ENCODE measurements around the gene DPP6. TPM values are rescaled to one million over a fixed set of nuclear protein-coding genes. Genes with fewer than 3 reads are reported as not detected.

The DPP6 gene
- total RNA-seq, 1 experiment from 2014 or later = not detected

GRCh38 chr7:154581251-154581890, 529.2 kb downstream of the DPP6 start:
- Mint-ChIP-seq H3K36me3 (ENCODE audit: insufficient read depth, unreplicated experiment) (no peaks in the 10 kb centered on the region), H3K4me1 (ENCODE audit: low read depth, unreplicated experiment) (no peaks in the 10 kb centered on the region), H3K27me3 (ENCODE audit: insufficient read depth, unreplicated experiment) (peaks cover 29% of the 10 kb centered on the region), H3K4me3 (ENCODE audit: unreplicated experiment) (no peak overlapping the region), H3K27ac (ENCODE audit: unreplicated experiment) (no peak overlapping the region), H3K9me3 (ENCODE audit: unreplicated experiment) (peaks cover 8% of the 10 kb centered on the region)
- Histone ChIP-seq H3K9me3 (no peaks in the 10 kb centered on the region), H3K27me3 (replicated peaks; ENCODE audit: control insufficient read depth, insufficient read depth, low read length) (no peaks in the 10 kb centered on the region), H3K4me3 (ENCODE audit: low read depth, low read length) (no peak overlapping the region), H3K36me3 (ENCODE audit: control insufficient read depth, insufficient read depth, low read length) (no peaks in the 10 kb centered on the region), H3K4me1 (no peaks in the 10 kb centered on the region)
- DNase-seq = no peak
- CTCF ChIA-PET = no interaction called here
- POLR2A ChIA-PET = no interaction called here
- TF ChIP-seq, protein P1, sequence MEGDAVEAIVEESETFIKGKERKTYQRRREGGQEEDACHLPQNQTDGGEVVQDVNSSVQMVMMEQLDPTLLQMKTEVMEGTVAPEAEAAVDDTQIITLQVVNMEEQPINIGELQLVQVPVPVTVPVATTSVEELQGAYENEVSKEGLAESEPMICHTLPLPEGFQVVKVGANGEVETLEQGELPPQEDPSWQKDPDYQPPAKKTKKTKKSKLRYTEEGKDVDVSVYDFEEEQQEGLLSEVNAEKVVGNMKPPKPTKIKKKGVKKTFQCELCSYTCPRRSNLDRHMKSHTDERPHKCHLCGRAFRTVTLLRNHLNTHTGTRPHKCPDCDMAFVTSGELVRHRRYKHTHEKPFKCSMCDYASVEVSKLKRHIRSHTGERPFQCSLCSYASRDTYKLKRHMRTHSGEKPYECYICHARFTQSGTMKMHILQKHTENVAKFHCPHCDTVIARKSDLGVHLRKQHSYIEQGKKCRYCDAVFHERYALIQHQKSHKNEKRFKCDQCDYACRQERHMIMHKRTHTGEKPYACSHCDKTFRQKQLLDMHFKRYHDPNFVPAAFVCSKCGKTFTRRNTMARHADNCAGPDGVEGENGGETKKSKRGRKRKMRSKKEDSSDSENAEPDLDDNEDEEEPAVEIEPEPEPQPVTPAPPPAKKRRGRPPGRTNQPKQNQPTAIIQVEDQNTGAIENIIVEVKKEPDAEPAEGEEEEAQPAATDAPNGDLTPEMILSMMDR (IDR thresholded peaks at IDR 0.05; ENCODE audit: insufficient read depth in 1 of 2, low read depth in 1 of 2, low read length in 1 of 2, severe bottlenecking in 1 of 2, unreplicated experiment in 1 of 2) = no peak
- BruUV-seq (replicated peaks) = no TSS peak
- intact Hi-C loops (cut with micrococcal nuclease; ENCODE audit: unreplicated experiment) = no loop called here

- peaks cover 28% of the 10 kb centered on the region for H3K27me3 Mint-ChIP-seq (ENCODE audit: insufficient read depth, unreplicated experiment)
- Histone ChIP-seq H3K36me3 (ENCODE audit: control insufficient read depth, insufficient read depth, low read length) (no peaks in the 10 kb centered on the region), H3K4me3 (ENCODE audit: low read depth, low read length) (no peak overlapping the region), H3K27me3 (replicated peaks; ENCODE audit: control insufficient read depth, insufficient read depth, low read length) (no peaks in the 10 kb centered on the region), H3K4me1 (no peaks in the 10 kb centered on the region), H3K9me3 (no peaks in the 10 kb centered on the region)
- no peaks in the 10 kb centered on the region for H3K36me3 Mint-ChIP-seq (ENCODE audit: insufficient read depth, unreplicated experiment)
- ChIA-PET CTCF (no interaction called here), POLR2A (no interaction called here)
- no TSS peak for BruUV-seq (replicated peaks)
- H3K27ac Mint-ChIP-seq (ENCODE audit: unreplicated experiment) = no peak overlapping the region
- no peak overlapping the region for H3K4me3 Mint-ChIP-seq (ENCODE audit: unreplicated experiment)
- TF ChIP-seq, protein P1 (IDR thresholded peaks at IDR 0.05; ENCODE audit: insufficient read depth in 1 of 2, low read depth in 1 of 2, low read length in 1 of 2, severe bottlenecking in 1 of 2, unreplicated experiment in 1 of 2) = no peak
- intact Hi-C loops (cut with micrococcal nuclease; ENCODE audit: unreplicated experiment) = no loop called here
- H3K9me3 Mint-ChIP-seq (ENCODE audit: unreplicated experiment) = no peaks in the 10 kb centered on the region
- DNase-seq = no peak
- H3K4me1 Mint-ChIP-seq (ENCODE audit: low read depth, unreplicated experiment) = no peaks in the 10 kb centered on the region
Measured at GRCh38 chr7:154583454-154583853, 531.3 kb downstream of the DPP6 start.

- Histone ChIP-seq H3K36me3 (ENCODE audit: control insufficient read depth, insufficient read depth, low read length) (no peaks in the 10 kb centered on the region), H3K9me3 (no peaks in the 10 kb centered on the region), H3K4me1 (no peaks in the 10 kb centered on the region), H3K4me3 (ENCODE audit: low read depth, low read length) (no peak overlapping the region), H3K27me3 (replicated peaks; ENCODE audit: control insufficient read depth, insufficient read depth, low read length) (no peaks in the 10 kb centered on the region)
- Mint-ChIP-seq H3K27me3 (ENCODE audit: insufficient read depth, unreplicated experiment) (peaks cover 28% of the 10 kb centered on the region), H3K4me1 (ENCODE audit: low read depth, unreplicated experiment) (no peaks in the 10 kb centered on the region), H3K9me3 (ENCODE audit: unreplicated experiment) (no peaks in the 10 kb centered on the region), H3K36me3 (ENCODE audit: insufficient read depth, unreplicated experiment) (no peaks in the 10 kb centered on the region), H3K27ac (ENCODE audit: unreplicated experiment) (no peak overlapping the region), H3K4me3 (ENCODE audit: unreplicated experiment) (no peak overlapping the region)
- no TSS peak for BruUV-seq (replicated peaks)
- ChIA-PET POLR2A (no interaction called here), CTCF (no interaction called here)
- intact Hi-C loops (cut with micrococcal nuclease; ENCODE audit: unreplicated experiment) = no loop called here
- TF ChIP-seq, protein P1 (IDR thresholded peaks at IDR 0.05; ENCODE audit: insufficient read depth in 1 of 2, low read depth in 1 of 2, low read length in 1 of 2, severe bottlenecking in 1 of 2, unreplicated experiment in 1 of 2) = peak; percentile 22 to 43
- no peak for DNase-seq
Measured at GRCh38 chr7:154584352-154585252, 532.4 kb downstream of the DPP6 start.

Measured in Caco-2 (cell line).